HEK293 (cell line): ENCODE data around the gene DIS3L.

Source experiments
- GLIS2 ChIP-seq: fragments of 450-650 bp; formaldehyde crosslinking; IDR thresholded peaks from 2 replicates; pipeline ENCODE4 v1.5.1; 2016; ENCODE audit warnings: missing biosample characterization, missing genetic modification characterization
- IKZF3 ChIP-seq: fragments of 450-650 bp; IDR thresholded peaks from 2 replicates; pipeline ENCODE4 v1.5.0; 2018; ENCODE audit warnings: missing biosample characterization, mild to moderate bottlenecking, missing genetic modification characterization, moderate library complexity
- KLF7 ChIP-seq: fragments of 450-650 bp; formaldehyde crosslinking; IDR thresholded peaks from 2 replicates; pipeline ENCODE4 v1.5.1; 2016; ENCODE audit warnings: missing biosample characterization, missing genetic modification characterization, borderline replicate concordance
- MYNN ChIP-seq: fragments of 450-650 bp; formaldehyde crosslinking; IDR thresholded peaks from 2 replicates; pipeline ENCODE4 v1.5.1; 2016; ENCODE audit warnings: missing biosample characterization, missing genetic modification characterization, borderline replicate concordance
- SETDB1 ChIP-seq: IDR thresholded peaks from one replicate; pipeline ENCODE4 v1.6.1; 2017; ENCODE audit warnings: mild to moderate bottlenecking, low read length, moderate library complexity, mixed read lengths; ENCODE audit not compliant: insufficient read length
- TCF7L2 ChIP-seq: IDR thresholded peaks from 2 replicates; pipeline ENCODE4 v1.6.1; 2011; ENCODE audit warnings: low read depth, mild to moderate bottlenecking, inconsistent platforms, low read length, moderate library complexity, borderline replicate concordance
- ZBTB1 ChIP-seq: fragments of 450-650 bp; formaldehyde crosslinking; IDR thresholded peaks from 2 replicates; pipeline ENCODE4 v1.5.1; 2016; ENCODE audit warnings: missing biosample characterization, missing genetic modification characterization
- ZFP69B ChIP-seq: fragments of 450-650 bp; formaldehyde crosslinking; IDR thresholded peaks from 2 replicates; pipeline ENCODE4 v1.5.1; 2016; ENCODE audit warnings: missing biosample characterization, missing genetic modification characterization
- ZNF112 ChIP-seq: fragments of 450-650 bp; formaldehyde crosslinking; IDR thresholded peaks from 2 replicates; pipeline ENCODE4 v1.5.0; 2017; ENCODE audit warnings: missing biosample characterization, missing genetic modification characterization
- ZNF114 ChIP-seq: fragments of 450-650 bp; formaldehyde crosslinking; IDR thresholded peaks from 2 replicates; pipeline ENCODE4 v1.5.0; 2017; ENCODE audit warnings: missing biosample characterization, missing genetic modification characterization
- ZNF174 ChIP-seq: fragments of 450-650 bp; formaldehyde crosslinking; IDR thresholded peaks from 2 replicates; pipeline ENCODE4 v1.5.0; 2017; ENCODE audit warnings: missing biosample characterization, mild to moderate bottlenecking, missing genetic modification characterization
- ZNF19 ChIP-seq: fragments of 450-650 bp; formaldehyde crosslinking; IDR thresholded peaks from 2 replicates; pipeline ENCODE4; 2016; ENCODE audit warnings: missing biosample characterization, missing genetic modification characterization, low read depth
- ZNF37A ChIP-seq: fragments of 450-650 bp; IDR thresholded peaks from 2 replicates; pipeline ENCODE4 v1.5.1; 2018; ENCODE audit warnings: missing biosample characterization, missing genetic modification characterization
- ZNF416 ChIP-seq: fragments of 450-650 bp; formaldehyde crosslinking; IDR thresholded peaks from 2 replicates; pipeline ENCODE4 v1.5.1; 2016; ENCODE audit warnings: missing biosample characterization, missing genetic modification characterization
- ZNF544 ChIP-seq: fragments of 450-650 bp; formaldehyde crosslinking; IDR thresholded peaks from 2 replicates; pipeline ENCODE4 v1.5.0; 2017; ENCODE audit warnings: missing biosample characterization, missing genetic modification characterization
- ZNF560 ChIP-seq: fragments of 450-650 bp; formaldehyde crosslinking; IDR thresholded peaks from 2 replicates; pipeline ENCODE4 v1.5.1; 2017; ENCODE audit warnings: missing biosample characterization, missing genetic modification characterization, borderline replicate concordance
- ZNF571 ChIP-seq: fragments of 450-650 bp; formaldehyde crosslinking; IDR thresholded peaks from 2 replicates; pipeline ENCODE4 v1.5.0; 2017; ENCODE audit warnings: missing biosample characterization, missing genetic modification characterization
- ZNF654 ChIP-seq: fragments of 450-650 bp; formaldehyde crosslinking; IDR thresholded peaks from 2 replicates; pipeline ENCODE4 v1.5.1; 2016; ENCODE audit warnings: low read depth, missing biosample characterization, missing genetic modification characterization
- ZNF747 ChIP-seq: fragments of 450-650 bp; formaldehyde crosslinking; IDR thresholded peaks from 2 replicates; pipeline ENCODE4 v1.5.1; 2016; ENCODE audit warnings: missing biosample characterization, missing genetic modification characterization
- ZNF76 ChIP-seq: fragments of 450-650 bp; formaldehyde crosslinking; IDR thresholded peaks from 2 replicates; pipeline ENCODE4; 2016; ENCODE audit warnings: low read depth, missing biosample characterization, missing genetic modification characterization, borderline replicate concordance
- ZSCAN16 ChIP-seq: fragments of 450-650 bp; formaldehyde crosslinking; IDR thresholded peaks from 2 replicates; pipeline ENCODE4 v1.5.1; 2016; ENCODE audit warnings: missing biosample characterization, missing genetic modification characterization
- TF ChIP-seq, protein P1 (sequence below): fragments of 450-650 bp; formaldehyde crosslinking; IDR thresholded peaks from 2 replicates; pipeline ENCODE4 v1.5.1; 2017; ENCODE audit warnings: missing biosample characterization, missing genetic modification characterization
- TF ChIP-seq, protein P2 (sequence below): fragments of 450-650 bp; formaldehyde crosslinking; IDR thresholded peaks from 2 replicates; pipeline ENCODE4 v1.5.1; 2016; ENCODE audit warnings: missing biosample characterization, missing genetic modification characterization
- TF ChIP-seq, protein P3 (sequence below): fragments of 450-650 bp; formaldehyde crosslinking; IDR thresholded peaks from 2 replicates; pipeline ENCODE4 v1.5.1; 2016; ENCODE audit warnings: missing biosample characterization, missing genetic modification characterization
- TF ChIP-seq, protein P4 (sequence below): fragments of 450-650 bp; formaldehyde crosslinking; IDR thresholded peaks from 2 replicates; pipeline ENCODE4 v1.5.1; 2016; ENCODE audit warnings: missing biosample characterization, missing genetic modification characterization
- TF ChIP-seq, protein P5 (sequence below): fragments of 450-650 bp; formaldehyde crosslinking; conservative IDR thresholded peaks from 2 replicates; pipeline ENCODE4 v1.5.1; 2016; ENCODE audit warnings: low read depth, missing biosample characterization, missing genetic modification characterization

Gene DIS3L

DNA sequence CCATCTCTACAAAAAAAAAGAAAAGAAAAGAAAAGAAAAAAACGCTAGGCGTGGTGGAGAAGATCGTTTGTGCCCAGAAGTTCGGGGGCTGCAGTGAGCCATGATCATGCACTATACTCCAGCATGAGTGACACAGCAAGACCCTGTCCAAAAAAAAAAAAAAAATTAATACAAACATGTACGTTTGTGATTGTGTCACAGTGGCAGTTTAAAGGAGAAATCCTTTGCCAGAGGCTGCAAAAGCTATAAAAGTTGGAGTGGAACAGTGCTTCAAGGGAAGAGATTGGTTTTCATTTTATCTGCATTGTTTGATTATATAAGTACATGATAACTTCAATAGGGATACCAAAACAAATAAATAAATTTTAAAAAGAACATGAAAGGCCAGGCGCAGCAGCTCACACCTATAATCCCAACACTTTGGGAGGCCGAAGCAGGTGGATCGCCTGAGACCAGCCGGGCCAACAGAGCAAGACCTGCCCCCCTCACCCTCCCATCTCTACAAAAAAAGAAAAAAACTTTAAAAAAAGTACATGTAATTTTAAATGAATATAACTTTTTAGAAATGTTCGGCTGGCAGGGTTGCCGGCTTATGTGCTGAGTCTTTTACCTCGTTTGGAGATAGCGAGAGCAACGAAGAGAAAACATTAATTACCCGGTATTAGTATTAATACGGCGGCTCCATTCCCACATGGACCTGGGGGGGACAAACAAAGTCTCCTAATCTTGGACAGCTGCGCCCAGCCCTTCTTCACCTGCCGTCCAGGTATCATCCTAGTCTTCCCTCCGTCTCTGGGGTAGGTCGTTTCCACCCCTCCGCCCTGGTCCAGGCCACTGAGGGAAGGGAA, 573 bp upstream of the DIS3L start (continued):
- TF ChIP-seq ZNF560 (tag by site-specific recombination) (no peak), ZFP69B (tag by site-specific recombination) (no peak), SETDB1 (no peak), ZNF174 (tag by site-specific recombination) (no peak), ZNF37A (tag by site-specific recombination) (no peak), IKZF3 (tag by site-specific recombination) (no peak), ZNF76 (tag by site-specific recombination) (no peak), ZNF114 (tag by site-specific recombination) (no peak), KLF7 (tag by site-specific recombination) (no peak), ZBTB1 (tag by site-specific recombination) (0 out of 2 replicates have a peak, but pooled peaks have one; percentile 11), ZNF19 (no peak), TCF7L2 (0 out of 2 replicates have a peak, but pooled peaks have one; percentile 57), ZNF112 (tag by site-specific recombination) (no peak), ZNF416 (no peak), ZNF571 (tag by site-specific recombination) (no peak), MYNN (no peak), GLIS2 (tag by site-specific recombination) (no peak), ZSCAN16 (tag by site-specific recombination) (no peak), ZNF544 (tag by site-specific recombination) (no peak), ZNF654 (tag by site-specific recombination) (no peak), ZNF747 (no peak)
- TF ChIP-seq, protein P1, sequence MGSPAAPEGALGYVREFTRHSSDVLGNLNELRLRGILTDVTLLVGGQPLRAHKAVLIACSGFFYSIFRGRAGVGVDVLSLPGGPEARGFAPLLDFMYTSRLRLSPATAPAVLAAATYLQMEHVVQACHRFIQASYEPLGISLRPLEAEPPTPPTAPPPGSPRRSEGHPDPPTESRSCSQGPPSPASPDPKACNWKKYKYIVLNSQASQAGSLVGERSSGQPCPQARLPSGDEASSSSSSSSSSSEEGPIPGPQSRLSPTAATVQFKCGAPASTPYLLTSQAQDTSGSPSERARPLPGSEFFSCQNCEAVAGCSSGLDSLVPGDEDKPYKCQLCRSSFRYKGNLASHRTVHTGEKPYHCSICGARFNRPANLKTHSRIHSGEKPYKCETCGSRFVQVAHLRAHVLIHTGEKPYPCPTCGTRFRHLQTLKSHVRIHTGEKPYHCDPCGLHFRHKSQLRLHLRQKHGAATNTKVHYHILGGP = no peak
- TF ChIP-seq, protein P2, sequence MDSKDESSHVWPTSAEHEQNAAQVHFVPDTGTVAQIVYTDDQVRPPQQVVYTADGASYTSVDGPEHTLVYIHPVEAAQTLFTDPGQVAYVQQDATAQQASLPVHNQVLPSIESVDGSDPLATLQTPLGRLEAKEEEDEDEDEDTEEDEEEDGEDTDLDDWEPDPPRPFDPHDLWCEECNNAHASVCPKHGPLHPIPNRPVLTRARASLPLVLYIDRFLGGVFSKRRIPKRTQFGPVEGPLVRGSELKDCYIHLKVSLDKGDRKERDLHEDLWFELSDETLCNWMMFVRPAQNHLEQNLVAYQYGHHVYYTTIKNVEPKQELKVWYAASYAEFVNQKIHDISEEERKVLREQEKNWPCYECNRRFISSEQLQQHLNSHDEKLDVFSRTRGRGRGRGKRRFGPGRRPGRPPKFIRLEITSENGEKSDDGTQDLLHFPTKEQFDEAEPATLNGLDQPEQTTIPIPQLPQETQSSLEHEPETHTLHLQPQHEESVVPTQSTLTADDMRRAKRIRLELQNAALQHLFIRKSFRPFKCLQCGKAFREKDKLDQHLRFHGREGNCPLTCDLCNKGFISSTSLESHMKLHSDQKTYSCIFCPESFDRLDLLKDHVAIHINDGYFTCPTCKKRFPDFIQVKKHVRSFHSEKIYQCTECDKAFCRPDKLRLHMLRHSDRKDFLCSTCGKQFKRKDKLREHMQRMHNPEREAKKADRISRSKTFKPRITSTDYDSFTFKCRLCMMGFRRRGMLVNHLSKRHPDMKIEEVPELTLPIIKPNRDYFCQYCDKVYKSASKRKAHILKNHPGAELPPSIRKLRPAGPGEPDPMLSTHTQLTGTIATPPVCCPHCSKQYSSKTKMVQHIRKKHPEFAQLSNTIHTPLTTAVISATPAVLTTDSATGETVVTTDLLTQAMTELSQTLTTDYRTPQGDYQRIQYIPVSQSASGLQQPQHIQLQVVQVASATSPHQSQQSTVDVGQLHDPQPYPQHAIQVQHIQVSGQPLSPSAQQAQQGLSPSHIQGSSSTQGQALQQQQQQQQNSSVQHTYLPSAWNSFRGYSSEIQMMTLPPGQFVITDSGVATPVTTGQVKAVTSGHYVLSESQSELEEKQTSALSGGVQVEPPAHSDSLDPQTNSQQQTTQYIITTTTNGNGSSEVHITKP (tag by site-specific recombination) = peak; percentile 94
- TF ChIP-seq, protein P3, sequence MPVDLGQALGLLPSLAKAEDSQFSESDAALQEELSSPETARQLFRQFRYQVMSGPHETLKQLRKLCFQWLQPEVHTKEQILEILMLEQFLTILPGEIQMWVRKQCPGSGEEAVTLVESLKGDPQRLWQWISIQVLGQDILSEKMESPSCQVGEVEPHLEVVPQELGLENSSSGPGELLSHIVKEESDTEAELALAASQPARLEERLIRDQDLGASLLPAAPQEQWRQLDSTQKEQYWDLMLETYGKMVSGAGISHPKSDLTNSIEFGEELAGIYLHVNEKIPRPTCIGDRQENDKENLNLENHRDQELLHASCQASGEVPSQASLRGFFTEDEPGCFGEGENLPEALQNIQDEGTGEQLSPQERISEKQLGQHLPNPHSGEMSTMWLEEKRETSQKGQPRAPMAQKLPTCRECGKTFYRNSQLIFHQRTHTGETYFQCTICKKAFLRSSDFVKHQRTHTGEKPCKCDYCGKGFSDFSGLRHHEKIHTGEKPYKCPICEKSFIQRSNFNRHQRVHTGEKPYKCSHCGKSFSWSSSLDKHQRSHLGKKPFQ (tag by site-specific recombination) = peak; percentile 48
- TF ChIP-seq, protein P4, sequence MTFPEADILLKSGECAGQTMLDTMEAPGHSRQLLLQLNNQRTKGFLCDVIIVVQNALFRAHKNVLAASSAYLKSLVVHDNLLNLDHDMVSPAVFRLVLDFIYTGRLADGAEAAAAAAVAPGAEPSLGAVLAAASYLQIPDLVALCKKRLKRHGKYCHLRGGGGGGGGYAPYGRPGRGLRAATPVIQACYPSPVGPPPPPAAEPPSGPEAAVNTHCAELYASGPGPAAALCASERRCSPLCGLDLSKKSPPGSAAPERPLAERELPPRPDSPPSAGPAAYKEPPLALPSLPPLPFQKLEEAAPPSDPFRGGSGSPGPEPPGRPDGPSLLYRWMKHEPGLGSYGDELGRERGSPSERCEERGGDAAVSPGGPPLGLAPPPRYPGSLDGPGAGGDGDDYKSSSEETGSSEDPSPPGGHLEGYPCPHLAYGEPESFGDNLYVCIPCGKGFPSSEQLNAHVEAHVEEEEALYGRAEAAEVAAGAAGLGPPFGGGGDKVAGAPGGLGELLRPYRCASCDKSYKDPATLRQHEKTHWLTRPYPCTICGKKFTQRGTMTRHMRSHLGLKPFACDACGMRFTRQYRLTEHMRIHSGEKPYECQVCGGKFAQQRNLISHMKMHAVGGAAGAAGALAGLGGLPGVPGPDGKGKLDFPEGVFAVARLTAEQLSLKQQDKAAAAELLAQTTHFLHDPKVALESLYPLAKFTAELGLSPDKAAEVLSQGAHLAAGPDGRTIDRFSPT (tag by site-specific recombination) = no peak
- TF ChIP-seq, protein P5, sequence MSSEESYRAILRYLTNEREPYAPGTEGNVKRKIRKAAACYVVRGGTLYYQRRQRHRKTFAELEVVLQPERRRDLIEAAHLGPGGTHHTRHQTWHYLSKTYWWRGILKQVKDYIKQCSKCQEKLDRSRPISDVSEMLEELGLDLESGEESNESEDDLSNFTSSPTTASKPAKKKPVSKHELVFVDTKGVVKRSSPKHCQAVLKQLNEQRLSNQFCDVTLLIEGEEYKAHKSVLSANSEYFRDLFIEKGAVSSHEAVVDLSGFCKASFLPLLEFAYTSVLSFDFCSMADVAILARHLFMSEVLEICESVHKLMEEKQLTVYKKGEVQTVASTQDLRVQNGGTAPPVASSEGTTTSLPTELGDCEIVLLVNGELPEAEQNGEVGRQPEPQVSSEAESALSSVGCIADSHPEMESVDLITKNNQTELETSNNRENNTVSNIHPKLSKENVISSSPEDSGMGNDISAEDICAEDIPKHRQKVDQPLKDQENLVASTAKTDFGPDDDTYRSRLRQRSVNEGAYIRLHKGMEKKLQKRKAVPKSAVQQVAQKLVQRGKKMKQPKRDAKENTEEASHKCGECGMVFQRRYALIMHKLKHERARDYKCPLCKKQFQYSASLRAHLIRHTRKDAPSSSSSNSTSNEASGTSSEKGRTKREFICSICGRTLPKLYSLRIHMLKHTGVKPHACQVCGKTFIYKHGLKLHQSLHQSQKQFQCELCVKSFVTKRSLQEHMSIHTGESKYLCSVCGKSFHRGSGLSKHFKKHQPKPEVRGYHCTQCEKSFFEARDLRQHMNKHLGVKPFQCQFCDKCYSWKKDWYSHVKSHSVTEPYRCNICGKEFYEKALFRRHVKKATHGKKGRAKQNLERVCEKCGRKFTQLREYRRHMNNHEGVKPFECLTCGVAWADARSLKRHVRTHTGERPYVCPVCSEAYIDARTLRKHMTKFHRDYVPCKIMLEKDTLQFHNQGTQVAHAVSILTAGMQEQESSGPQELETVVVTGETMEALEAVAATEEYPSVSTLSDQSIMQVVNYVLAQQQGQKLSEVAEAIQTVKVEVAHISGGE (tag by site-specific recombination) = no peak
